22Rv1 (cell line): Measurements from ENCODE around the gene MIF.

Experiments used
- H3K27ac ChIP-seq: fragments of 450-650 bp; 2 replicates; pipeline ENCODE4 v1.5.1; 2017
- CTCF ChIP-seq: fragments of 450-650 bp; IDR thresholded peaks from 2 replicates; pipeline ENCODE4 v1.5.1; 2017; ENCODE audit warnings: mild to moderate bottlenecking
- ZFX ChIP-seq: fragments of 450-650 bp; IDR thresholded peaks from 2 replicates; pipeline ENCODE4 v1.6.1; 2017; ENCODE audit warnings: antibody characterized with exemption, borderline replicate concordance

The MIF gene

DNA sequence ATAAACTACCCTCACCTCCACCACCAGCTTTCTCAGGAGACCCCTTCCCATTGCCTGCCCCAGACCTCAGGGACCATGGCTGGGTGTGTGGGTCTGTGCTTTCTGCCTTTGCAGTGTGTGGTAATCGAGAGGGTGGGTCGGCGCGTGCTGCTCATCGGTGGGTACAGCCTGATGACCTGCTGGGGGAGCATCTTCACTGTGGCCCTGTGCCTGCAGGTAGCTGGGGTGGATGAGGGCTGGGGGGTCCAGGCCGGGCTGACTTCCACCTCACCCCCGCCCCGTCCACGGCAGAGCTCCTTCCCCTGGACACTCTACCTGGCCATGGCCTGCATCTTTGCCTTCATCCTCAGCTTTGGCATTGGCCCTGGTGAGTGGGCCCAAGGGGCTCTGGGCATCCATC, 10.5 kb upstream of the MIF start:
- H3K27ac ChIP-seq = no peak overlapping the region
- TF ChIP-seq CTCF (no peak), ZFX (no peak)

DNA sequence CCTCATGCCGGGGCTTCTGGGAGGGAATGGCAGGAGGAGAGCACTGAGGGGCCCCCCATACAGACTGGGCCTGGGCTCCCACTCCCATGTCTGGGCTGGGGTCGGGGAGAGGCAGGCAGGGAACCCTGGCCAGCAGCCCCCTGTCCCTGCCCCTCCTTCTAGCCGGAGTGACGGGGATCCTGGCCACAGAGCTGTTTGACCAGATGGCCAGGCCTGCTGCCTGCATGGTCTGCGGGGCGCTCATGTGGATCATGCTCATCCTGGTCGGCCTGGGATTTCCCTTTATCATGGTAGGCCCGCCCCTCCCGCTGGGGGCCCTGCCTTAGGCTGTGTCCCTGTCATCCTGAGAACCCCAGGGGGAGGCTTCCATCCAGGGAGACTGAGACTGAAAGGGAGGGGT, 10.0 kb upstream of the MIF start:
- no peak overlapping the region for H3K27ac ChIP-seq
- TF ChIP-seq CTCF (no peak), ZFX (no peak)

GRCh38 chr22:23888615-23889401, 5.4 kb upstream of the MIF start:
- H3K27ac ChIP-seq = no peak overlapping the region
- TF ChIP-seq ZFX = no peak
- TF ChIP-seq CTCF = peak; percentile 14; the same call in 1 of the 2 replicates

- H3K27ac ChIP-seq = no peak overlapping the region
- TF ChIP-seq CTCF = no peak
- no peak for TF ChIP-seq ZFX
Measured at GRCh38 chr22:23889620-23890019, 4.6 kb upstream of the MIF start.

DNA sequence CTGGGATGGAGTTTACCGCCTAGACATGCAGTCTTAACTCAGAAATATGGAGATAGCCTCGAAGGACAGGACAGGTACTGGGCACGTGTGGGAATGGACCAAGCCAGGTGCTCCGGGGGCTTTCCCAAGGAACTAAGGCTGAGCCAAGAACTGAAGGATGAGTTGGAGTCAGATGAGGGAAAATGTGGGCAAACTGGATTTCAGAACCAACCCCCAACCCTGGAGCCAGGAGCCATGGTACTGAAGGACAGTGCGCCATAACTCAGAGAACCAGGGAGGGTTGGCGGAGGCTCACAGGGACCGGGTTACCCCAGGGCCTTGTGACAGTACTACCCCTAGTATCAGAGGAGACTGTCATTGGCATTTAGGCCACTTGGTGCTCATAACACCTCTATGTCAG, 2.5 kb upstream of the MIF start:
- TF ChIP-seq ZFX (no peak), CTCF (no peak)
- H3K27ac ChIP-seq = no peak overlapping the region

DNA sequence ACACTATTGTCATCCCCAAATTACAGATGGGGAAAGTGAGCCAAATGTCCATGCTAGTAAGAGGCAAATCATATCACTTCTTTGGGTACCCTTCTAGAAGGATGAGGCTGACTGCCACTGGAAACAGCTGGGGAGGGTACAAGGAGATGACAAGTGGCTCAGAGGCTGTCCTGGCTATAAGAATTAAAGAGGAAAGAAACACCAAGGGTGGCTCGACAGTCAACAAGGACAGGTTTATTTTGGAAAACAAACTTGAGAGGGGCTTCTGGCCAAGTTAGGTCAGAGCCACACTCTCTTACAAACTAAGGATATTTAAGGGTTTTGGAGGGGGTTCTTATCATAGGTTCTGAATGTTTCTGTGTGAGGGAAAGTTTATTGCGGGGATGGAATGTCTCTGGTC, 2.1 kb upstream of the MIF start:
- peak overlapping the region; percentile 98 for H3K27ac ChIP-seq
- TF ChIP-seq CTCF (no peak), ZFX (no peak)

GRCh38 chr22:23892706-23893105, 1.5 kb upstream of the MIF start:
- TF ChIP-seq ZFX (no peak), CTCF (no peak)
- peak overlapping the region; percentile 98 for H3K27ac ChIP-seq
